ENCODE results near the gene PRKCA.

Gene PRKCA

DNA sequence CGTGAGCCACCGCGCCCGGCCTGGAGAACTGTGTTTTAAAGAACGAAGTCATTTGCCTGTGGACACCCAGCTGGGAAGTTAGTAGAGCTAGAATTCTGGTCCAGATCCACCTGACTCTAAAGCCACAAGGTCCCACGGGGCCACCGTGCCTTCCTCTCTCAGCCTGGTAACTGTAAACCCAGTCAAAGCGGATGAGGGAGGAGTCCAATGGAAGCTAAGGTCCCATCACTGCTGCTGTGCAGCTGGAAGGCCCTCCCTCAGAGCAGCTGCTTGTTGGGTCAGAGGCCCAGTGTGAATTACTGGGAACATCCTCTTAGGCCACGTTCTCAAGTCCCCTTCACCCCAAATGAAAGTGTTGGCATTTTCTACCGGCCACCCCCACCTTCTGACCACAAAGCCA lies 483.7 kb downstream of the PRKCA start:
- no peak for DNase-seq

DNA sequence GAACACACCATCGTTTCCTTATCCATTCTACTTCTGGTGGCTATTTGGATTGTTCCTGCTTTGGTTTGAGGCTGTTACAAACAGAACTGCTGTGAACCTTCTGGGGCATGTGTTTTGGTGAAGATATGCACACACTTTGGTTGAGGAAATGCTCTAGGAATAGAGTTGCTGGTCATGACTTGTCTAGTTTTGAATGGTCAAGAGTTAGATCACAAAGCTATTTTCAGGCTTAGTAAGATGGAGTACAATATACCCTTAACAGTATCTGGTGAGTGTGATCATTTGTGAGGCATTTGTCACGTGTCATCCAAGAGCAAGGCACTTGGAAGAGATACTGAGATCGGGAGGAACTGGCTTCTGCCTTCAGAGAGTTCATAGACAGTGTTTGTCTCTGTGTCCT lies 485.5 kb downstream of the PRKCA start:
- DNase-seq: no peak

DNA sequence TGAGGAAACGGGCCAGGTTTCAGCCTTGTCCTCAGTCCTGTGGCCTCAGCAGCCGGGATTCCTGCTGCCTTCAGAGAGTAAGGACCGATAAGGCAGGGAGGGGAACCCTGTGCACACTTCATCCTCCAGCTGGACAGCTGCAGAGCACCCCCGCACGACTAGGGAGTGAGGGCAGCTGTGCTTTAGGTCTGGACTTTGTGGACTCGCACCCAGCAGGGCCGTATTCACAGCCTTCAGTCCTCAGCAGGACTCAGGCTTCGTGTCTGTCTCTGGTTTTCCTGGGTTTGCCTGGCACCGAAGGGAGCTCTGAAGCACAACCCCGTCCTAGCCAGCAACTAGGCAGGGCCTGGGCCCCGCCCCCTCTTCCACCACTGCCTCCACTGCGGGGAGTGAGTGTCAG lies 486.7 kb downstream of the PRKCA start:
- no peak for DNase-seq

DNA sequence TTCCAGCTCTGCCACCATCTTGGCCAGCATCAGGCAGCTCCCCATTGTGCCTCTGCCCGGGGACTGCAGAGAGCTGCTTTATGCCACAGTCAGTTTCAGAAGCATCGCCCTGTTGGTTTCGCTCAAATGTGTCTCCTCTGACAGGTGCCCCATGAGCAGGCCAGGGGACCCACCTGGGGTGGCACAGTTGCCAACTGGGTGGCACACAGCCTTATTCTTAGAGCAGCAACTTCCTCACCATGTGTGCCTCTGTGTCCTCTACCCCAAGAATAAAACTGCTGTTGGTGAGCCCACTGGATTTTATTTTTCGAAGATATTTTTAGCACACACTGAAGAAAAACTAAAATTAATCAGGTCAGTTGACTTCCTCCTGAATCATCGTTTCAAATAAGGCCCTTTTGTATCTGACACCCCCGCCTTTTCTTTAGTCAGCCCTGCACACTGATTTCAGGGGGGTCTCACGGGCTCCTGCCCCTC lies 487.6 kb downstream of the PRKCA start:
- no peak for DNase-seq

DNA sequence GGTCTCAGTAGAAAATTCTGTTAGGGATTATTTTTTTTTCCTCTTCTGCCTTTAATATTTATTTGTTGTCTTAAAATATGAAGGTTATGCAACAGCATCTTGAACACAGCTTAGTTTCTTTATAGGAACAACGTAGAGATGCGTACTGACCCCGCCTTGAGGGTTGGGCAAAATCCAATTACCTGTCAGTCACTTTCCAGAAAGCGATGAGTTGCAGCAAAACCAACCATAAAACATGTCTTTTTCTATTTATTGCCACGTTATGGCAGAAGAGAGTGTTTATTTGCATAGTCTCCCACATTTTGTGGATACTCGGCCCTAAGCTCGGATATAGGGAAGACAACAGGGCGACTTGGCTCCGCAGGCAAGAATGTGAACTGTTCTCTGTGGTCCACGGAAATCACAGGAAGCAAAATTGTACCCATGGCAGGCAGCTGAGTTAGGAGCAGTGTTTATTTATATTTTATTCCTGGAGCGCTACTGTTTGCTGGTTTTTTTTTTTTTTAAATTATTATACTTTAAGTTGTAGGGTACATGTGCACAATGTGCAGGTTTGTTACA lies 488.2 kb downstream of the PRKCA start:
- DNase-seq: no peak

DNA sequence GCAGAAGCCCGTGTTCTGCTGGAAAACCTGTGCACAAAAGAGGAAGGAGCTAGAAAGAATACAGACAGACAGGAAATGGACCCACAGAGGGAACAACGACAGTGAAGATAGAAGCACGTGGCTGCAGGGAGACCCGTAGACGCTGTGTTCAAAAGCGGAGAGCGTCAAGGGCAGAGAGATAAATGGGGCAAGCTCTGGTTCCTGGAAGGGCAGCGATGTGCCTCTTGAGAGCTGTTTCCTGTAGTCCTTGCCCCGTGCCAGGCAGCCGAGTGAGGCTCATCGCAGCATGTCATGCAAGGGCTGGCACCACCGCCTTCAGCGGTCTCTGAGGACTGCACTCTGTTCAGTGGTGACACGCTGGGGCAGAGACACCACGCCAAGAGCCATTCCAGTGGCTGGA lies 488.9 kb downstream of the PRKCA start:
- no peak for DNase-seq

DNA sequence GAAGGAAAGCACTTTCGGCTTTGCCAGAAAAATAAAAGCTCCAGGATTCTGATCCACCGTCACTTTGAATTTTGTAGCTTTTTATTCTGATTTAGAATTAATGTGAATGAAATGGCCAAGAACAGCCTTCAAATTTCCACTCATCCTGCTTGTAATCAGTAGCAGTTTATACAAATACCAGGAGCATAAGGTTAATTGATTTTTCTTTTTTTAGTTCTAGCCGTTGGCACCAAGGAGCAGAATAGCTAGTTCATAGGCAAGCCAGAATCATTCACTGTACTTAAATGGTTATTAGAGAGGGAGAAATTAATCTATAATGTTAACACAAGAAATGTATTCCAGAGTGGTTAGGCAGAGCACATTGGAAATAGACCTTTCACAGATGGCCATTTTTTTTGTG lies 491.4 kb downstream of the PRKCA start:
- no peak for DNase-seq

DNA sequence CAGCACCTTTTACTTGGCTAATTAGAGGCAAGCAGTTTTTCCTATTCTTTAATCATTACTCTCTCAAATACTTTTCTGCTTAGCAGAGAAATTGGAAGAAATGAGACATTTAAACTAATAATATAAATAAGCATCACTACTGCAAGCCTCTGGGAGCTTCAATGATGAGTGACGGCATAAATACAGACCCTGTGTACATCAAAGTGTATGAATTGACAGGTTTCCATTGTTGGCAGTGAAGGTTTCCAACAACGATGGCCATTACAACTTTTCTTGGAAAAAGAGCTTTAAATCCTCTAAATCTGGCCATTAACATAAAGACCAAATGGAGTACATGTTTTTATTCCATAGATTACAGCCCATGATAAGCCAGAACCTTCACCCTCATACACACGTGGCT lies 493.1 kb downstream of the PRKCA start:
- no peak for DNase-seq

DNA sequence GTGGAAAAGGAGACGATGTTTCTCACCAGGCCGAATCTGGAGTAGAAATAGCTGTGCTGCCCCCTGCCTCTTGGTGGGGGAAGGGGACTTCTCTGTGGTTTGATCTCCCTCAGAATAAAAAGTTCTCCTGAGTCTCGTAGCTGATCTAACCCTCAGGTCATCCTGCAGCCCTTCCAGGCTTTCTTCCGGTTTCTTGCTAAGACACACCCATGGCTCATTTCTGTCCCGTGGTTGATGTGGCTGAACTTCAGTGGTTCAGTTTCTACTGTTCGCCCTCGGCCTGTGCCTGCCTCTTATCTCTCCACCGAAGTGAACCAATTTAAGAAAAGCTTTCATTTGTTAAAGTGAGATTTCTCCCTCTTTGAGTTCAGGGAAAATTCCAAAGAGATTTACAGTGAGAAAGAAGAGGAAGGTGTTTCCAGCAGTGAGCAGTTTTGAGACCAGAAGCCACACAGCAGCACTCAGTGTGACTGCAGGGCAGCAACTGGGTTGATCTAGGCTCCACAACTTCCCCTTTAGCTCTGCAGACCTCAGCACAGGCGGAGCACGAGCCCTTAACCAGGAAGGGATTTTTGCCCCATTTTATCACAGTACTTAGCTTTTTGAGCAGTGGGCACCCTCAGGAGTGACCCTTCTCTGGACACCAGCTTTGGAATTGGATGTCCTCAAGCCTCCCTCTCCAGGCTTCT lies 497.6 kb downstream of the PRKCA start:
- DNase-seq: no peak

DNA sequence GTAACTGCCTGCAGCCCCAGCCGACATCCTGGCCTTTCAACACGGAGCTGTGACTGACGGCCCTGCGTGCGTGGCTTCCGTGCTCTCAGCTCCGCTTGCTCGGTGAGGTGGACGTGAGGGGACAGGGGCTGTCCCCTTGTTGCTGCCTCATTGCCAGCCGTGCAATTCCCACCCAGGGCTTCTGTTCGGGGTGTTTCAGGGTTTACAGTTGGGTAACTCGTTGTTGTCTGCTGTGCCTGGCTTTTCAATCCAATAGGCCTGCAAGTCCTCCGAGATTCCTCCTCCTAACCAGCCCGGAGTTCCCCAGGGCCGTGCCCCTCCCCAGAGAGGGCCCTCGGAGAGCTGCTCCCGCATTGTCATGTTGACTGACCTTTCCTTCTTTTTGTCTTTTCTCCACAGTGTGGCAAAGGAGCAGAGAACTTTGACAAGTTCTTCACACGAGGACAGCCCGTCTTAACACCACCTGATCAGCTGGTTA lies 501.1 kb downstream of the PRKCA start:
- no peak for DNase-seq

DNA sequence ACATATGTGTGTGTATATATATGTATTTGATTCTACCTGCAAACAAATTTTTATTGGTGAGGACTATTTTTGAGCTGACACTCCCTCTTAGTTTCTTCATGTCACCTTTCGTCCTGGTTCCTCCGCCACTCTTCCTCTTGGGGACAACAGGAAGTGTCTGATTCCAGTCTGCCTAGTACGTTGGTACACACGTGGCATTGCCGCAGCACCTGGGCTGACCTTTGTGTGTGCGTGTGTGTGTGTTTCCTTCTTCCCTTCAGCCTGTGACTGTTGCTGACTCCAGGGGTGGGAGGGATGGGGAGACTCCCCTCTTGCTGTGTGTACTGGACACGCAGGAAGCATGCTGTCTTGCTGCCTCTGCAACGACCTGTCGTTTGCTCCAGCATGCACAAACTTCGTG lies 503.2 kb downstream of the PRKCA start:
- DNase-seq: no peak

DNA sequence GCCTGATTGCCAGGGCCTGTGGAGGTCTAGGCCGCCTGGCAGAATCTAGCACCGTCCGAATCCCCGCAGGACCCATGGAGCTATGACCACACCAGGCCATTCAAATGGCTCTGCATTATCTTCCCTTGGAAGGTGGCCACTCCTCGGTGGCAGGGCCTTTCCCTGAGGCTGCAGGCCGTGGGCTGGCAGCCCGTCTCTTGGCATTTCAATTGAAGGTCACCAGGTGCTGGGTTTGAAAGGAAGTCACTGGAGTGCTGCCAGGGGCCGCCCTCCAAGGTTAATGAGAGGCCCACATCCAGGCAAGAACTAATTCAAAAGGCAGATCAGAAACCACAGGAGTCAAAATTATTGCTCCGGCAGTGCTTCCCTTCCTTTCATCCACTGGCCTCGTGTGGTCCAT lies 504.8 kb downstream of the PRKCA start:
- DNase-seq: no peak

DNA sequence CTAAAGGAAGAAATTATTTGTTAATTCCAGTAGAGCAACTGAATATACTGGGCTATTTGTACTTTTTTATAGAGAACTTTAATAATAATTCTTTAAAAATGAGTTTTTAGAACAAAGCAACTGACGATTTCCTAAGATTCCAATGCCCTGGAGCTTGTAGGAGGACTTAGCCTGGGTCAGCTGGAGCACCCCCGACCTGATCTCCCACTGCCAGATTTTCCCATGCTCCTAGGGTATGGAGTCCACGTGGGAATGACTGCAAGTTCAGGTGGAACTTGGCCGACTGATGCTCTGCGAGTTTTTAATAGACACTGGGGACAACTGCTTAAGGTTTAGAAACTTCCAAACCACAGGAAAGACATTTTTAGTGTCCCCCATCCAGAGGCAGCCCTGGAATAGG lies 507.0 kb downstream of the PRKCA start:
- DNase-seq: no peak

DNA sequence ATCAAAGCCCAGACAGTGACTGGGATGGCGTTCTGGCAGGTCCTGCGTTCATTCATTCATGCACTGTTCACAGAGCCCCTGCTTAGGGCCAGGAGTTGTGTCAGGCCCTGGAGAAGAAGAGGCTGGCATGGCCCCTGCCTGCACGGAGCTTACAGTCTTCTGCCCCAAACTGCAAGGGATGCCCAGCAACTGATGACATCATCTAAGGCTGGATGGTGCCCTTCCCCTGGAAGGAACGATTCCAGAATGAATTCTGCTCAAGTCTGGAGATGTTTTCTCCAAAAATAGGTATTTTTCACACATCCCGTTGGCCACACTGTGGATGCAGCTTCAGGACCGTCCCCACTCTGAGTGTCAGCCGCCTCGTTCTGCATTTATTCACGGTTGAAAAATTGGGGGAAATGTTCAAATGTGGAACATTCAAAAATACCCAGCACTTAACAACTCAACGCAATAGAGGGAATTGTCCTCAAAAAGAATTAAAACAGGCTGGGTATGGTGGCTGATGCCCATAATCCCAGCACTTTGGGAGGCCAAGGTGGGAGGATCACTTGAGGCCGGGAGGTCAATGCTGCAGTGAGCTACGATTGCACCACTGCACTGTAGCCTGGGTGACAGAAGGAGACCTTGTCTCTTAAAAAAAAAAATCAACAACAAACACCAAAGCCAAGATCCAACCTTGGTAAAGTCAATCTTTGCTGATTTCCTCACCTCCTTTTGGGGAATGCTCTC lies 508.7 kb downstream of the PRKCA start:
- DNase-seq: no peak

DNA sequence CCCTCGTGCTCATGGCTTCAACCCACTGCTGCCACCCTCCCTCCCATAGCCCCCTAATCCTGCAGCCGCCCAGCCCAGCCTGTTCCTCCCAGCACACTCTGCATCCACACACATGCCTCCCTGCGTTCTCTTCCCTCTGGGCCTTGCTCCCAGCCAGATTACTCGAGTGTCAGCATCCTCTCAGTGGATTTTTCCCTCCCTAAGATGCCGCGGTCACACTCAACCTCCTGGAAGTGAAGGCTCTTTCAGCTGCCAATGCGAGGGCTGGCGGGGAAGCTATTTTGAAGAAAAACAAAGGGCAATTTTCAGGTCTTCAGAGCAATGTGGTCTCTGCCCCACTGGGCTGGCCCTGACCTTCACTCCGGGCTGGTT lies 509.3 kb downstream of the PRKCA start:
- no peak for DNase-seq

DNA sequence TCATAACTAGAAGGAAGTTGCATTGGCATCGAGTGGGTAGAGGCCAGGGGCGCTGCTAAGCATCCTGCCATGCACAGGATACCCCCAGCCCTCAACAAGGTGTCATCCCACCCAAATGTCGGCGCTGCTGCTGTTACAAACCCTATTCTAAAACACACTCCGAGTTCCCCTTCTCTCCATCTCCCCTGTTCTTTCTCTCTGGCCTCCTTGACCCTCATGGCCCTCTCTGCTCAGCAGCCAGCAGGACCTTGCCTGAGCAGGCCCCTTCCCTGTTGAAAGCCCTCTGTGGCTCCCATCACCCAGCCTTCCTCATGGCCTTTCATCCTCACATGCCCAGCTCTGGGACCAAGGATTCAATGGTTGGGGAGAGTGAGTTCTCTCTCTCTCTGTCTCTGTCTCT lies 510.2 kb downstream of the PRKCA start:
- DNase-seq: no peak

DNA sequence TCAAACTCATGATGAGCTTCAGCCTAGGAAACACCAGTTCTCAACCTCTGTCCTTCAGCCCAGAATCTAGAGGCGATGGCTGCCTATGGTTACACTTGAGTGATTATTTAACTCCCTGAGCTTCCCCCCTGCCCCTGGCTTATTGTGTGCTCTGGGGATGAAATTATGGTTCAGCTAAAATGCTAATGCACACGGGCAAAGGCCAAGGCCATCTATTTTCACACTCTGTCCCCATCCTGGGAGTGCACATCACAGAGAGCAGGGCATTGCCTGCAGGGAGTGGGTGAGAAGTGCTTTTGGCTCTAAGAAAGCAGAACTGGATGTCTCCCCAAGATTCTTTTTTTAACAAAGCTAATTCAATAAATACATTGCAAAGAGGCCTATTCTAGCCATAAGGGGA lies 510.9 kb downstream of the PRKCA start:
- no peak for DNase-seq

DNA sequence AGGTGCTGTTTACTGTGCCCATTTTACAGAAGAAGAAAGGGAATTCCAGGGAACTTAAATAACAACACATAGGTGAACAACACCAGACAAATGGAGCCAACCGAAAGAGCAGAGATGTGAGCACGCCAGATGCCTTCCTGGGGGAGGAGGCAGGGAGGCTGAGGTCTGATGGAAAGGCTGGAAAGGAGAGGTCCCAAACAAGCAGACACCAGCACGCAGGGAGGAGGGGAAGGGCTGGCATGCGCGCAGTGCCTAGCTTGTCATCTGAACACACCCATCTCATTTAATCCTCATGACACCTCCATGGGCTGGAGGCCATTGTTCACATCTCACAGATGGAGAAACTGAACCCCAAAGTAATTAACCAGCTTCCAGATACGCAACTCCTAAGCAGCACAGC lies 511.6 kb downstream of the PRKCA start:
- no peak for DNase-seq

DNA sequence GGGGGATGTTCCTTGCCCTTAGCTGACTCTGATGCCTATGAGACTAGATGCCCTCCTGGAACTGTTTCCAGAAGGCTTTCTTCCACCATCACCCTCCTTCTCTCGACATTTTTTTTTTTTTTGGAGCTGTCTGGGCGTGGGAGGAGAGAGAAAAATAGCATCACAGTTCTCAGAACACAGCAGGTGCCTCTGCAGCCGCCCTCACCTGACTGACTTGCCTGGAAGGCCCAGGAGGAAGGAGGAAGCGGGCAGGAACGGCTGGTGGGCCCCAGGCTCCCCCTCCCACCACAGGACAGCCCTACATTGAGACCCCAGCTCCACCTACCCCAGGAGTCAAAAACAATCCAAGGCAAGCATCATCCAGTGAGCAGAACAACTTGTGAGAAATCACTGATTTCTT lies 512.2 kb downstream of the PRKCA start:
- no peak for DNase-seq

DNA sequence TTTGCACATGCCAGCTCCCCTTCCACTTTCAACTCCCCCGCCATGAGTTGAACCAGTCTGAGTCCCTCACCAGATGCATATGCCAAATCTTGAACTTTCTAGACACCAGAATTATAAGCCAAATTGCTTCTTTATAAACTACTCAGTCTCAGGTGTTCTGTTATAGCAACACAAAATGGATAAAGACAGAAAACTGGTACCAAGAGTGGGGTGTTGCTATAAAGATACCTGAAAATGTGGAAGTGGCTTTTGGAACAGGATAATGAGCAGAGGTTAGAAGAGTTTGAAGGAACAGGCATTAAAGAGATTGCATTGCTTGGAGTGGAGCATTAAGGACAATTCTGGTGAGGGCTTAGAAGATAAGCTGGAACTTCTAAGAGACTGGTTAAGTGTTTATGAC lies 515.3 kb downstream of the PRKCA start:
- DNase-seq: no peak

DNA sequence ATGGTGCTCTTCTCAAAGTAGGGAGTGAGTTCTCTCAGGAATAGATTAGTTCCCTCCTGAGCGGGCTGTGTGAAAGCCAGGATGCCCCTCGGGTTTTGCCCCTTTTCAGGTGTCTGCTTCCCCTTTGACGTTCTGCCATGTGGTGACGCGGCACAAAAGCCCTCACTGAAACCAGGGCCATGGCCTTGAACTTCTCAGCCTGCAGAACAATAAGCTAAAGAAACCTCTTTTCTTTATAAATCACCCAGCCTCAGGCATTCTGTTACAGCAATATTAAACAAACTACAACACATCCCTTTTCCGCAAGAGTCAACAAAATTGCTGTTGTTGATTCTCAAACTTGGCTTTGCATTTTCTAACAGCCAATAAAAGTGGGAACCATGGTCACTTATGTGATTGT lies 517.1 kb downstream of the PRKCA start:
- no peak for DNase-seq

DNA sequence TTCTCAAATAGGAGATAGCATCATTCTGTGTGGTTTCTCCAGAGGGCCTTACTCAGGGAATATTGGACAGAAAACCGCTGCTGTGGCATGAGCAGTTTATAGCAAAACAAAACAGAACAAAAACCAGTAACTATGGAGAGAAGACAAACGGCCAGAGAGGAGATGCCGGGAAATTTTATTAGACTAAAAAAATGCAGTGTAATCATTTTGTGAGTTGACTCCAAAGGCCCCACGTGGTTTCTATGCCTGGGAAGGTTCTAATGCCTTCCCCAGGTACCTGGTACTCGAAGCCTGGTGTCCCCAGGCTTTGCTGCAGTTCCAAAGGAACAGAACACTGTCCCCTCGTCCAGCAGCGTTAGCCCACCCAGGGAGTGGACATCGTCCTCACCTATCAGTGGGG lies 519.6 kb downstream of the PRKCA start:
- DNase-seq: no peak

DNA sequence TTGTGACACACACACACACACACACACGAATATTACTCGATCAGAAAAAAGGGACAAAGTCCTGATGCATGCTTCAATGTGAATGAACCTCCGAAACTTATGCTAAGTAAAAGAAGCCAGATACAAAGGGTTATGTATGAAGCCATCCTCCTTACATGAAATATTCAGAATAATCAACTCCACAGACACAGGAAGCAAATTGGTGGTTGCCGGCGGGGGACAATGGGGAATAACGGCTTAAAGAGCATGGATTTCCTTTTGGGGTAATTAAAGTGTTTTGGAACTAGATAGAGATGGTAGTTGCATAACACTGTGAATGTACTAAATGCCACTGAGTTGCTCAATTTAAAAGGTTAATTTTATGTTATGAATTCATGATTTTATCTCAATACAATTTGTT lies 524.4 kb downstream of the PRKCA start:
- DNase-seq: no peak

DNA sequence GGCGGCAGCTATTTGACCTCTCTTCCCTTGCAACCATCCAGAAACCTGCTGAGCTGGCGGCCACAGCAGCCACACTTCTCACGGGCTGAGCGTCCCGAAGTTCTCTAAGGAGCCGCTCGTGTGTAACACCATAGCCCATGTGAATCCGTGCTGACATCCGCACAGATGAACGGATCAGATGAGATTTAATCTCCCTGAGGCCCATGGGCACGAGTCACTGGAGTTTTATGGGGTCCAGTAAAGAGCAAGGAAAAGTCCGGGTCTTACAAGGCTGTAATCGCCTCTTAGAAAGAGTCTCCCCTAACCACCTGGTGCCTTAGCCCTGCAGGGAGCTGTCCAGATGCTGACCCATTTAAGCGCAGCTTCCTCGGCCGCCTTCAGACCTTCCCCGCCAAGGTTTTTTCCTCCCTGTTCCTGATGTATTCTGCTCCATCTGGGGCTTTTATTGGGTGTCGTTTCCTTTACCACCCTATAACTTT lies 527.0 kb downstream of the PRKCA start:
- DNase-seq: no peak

Data from effector CD8-positive, alpha-beta T cell (primary cell).